Testis (tissue), 2 donors: ENCODE data around the gene SNX20.

Experiments used
- POLR2A ChIP-seq: fragments of 450-650 bp; IDR thresholded peaks from one replicate; pipeline ENCODE4 v1.6.1; 2017; ENCODE audit warnings: antibody characterized with exemption, mild to moderate bottlenecking, moderate library complexity
- TF ChIP-seq, protein P1 (sequence below), 3 experiments: fragments of 450-650 bp in 2 of 3; fragments of 200-600 bp in 1 of 3; sonication (generic) in 1 of 3; IDR thresholded peaks; one replicate each; pipeline ENCODE4 v1.5.1; 2016 to 2019; ENCODE audit warnings: antibody characterized with exemption in 3 of 3, mild to moderate bottlenecking in 2 of 3, moderate library complexity in 1 of 3

DNA sequence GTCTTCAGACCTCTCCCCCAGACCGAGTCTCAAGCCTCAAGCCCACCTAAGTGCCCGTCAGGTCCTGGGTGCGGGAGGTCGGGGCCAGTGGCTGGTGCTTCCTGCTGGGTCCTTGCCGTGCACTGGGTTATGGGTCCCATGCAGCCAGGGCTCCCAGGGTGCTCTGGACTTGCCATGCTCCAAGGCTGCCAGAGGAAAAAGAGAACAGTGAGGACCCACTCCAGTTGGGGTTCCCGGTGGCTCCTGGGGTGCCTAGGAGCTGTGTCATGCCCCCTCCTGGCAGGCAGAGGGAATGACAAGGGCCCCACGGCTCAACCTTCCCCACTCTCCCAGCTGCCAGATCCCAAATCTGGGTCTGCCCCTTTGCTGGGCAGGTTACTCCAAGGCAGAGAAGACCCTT is 3.8 kb downstream of the SNX20 start:
- TF ChIP-seq, protein P1, sequence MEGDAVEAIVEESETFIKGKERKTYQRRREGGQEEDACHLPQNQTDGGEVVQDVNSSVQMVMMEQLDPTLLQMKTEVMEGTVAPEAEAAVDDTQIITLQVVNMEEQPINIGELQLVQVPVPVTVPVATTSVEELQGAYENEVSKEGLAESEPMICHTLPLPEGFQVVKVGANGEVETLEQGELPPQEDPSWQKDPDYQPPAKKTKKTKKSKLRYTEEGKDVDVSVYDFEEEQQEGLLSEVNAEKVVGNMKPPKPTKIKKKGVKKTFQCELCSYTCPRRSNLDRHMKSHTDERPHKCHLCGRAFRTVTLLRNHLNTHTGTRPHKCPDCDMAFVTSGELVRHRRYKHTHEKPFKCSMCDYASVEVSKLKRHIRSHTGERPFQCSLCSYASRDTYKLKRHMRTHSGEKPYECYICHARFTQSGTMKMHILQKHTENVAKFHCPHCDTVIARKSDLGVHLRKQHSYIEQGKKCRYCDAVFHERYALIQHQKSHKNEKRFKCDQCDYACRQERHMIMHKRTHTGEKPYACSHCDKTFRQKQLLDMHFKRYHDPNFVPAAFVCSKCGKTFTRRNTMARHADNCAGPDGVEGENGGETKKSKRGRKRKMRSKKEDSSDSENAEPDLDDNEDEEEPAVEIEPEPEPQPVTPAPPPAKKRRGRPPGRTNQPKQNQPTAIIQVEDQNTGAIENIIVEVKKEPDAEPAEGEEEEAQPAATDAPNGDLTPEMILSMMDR (IDR thresholded peaks at IDR 0.05), result no peak
- no peak for TF ChIP-seq POLR2A
